ENCODE data around the gene CFHR5.

GRCh38 chr1:196954778-196955177, 22.6 kb upstream of the CFHR5 start:
- TF ChIP-seq CTCF (IDR thresholded peaks at IDR 0.05) (no peak), POLR2A (IDR thresholded peaks at IDR 0.05) (no peak)

All from breast epithelium (tissue), 3 donors.